Keratinocyte (primary cell): ENCODE measurements around the gene FA2H. TPM values are rescaled to one million over a fixed set of nuclear protein-coding genes. Genes with fewer than 3 reads are reported as not detected.
"Not testable (repeated sequence)": the region's sequence is repeated elsewhere in the genome, so short reads cannot be mapped to it uniquely, and the experiment has no call there.

Source experiments
- DNase-seq: peaks from one replicate; pipeline ENCODE4 v3.0.0-alpha.2; 2011; ENCODE audit warnings: low read depth, missing footprints, low spot score
- FAIRE-seq: peaks from 2 replicates; lab custom pipeline; 2011; peaks lifted over from hg19 to GRCh38; lab: Jason Lieb, UNC
- H2AFZ ChIP-seq: 2 replicates; pipeline ENCODE4 v1.6.0; 2012; ENCODE audit warnings: low read length, control low read depth, inconsistent platforms; ENCODE audit not compliant: control insufficient read depth
- H3K27ac ChIP-seq: 2 replicates; pipeline ENCODE4 v1.5.1; 2011; ENCODE audit warnings: low read length; ENCODE audit not compliant: control insufficient read depth, insufficient read depth
- H3K27me3 ChIP-seq: 3 replicates; pipeline ENCODE4 v1.6.0; 2011; ENCODE audit warnings: low read length; ENCODE audit not compliant: control insufficient read depth, insufficient read depth; ENCODE audit errors: extremely low read depth
- H3K36me3 ChIP-seq, 2 experiments: 2 replicates in 1 of 2; 3 replicates in 1 of 2; pipeline ENCODE4 v1.5.1; 2011; ENCODE audit warnings: low read length in 2 of 2, mild to moderate bottlenecking in 1 of 2; ENCODE audit not compliant: control insufficient read depth in 2 of 2, insufficient read depth in 2 of 2; ENCODE audit errors: extremely low read depth in 1 of 2
- H3K4me1 ChIP-seq: 3 replicates; pipeline ENCODE4 v1.5.1; 2011; ENCODE audit warnings: low read length; ENCODE audit not compliant: control insufficient read depth, insufficient read depth; ENCODE audit errors: extremely low read depth
- H3K4me2 ChIP-seq: 3 replicates; pipeline ENCODE4 v1.6.0; 2011; ENCODE audit warnings: low read depth, low read length; ENCODE audit not compliant: control insufficient read depth, insufficient read depth; ENCODE audit errors: extremely low read depth
- H3K4me3 ChIP-seq, 3 experiments: fragments of 200-600 bp in 1 of 3; sonication (generic) in 1 of 3; 2 replicates in 2 of 3; 3 replicates in 1 of 3; pipeline ENCODE4 v1.5.1; 2011 to 2016; ENCODE audit warnings: low read length in 3 of 3, mild to moderate bottlenecking in 3 of 3, control low read depth in 2 of 3, inconsistent platforms in 1 of 3, low read depth in 1 of 3, mixed read lengths in 1 of 3, mixed run types in 1 of 3, moderate library complexity in 1 of 3; ENCODE audit not compliant: control insufficient read depth in 2 of 3, insufficient read depth in 2 of 3; ENCODE audit errors: extremely low read depth in 1 of 3
- H3K79me2 ChIP-seq: 2 replicates; pipeline ENCODE4 v1.6.0; 2012; ENCODE audit warnings: low read length; ENCODE audit not compliant: control insufficient read depth, insufficient read depth
- H3K9ac ChIP-seq: 3 replicates; pipeline ENCODE4 v1.6.0; 2011; ENCODE audit warnings: low read length; ENCODE audit not compliant: control insufficient read depth, insufficient read depth; ENCODE audit errors: extremely low read depth
- H3K9me1 ChIP-seq: 3 replicates; pipeline ENCODE4 v1.6.0; 2011; ENCODE audit warnings: low read length; ENCODE audit not compliant: control insufficient read depth, insufficient read depth; ENCODE audit errors: extremely low read depth
- H3K9me3 ChIP-seq: 2 replicates; pipeline ENCODE4 v1.5.1; 2012; ENCODE audit warnings: low read depth, low read length; ENCODE audit not compliant: control insufficient read depth
- H4K20me1 ChIP-seq: 3 replicates; pipeline ENCODE4 v1.6.0; 2011; ENCODE audit warnings: low read length; ENCODE audit not compliant: control insufficient read depth, insufficient read depth; ENCODE audit errors: extremely low read depth
- EZH2 ChIP-seq: IDR thresholded peaks from one replicate; pipeline ENCODE4 v1.6.1; 2012; ENCODE audit warnings: inconsistent platforms, mild to moderate bottlenecking, low read length, moderate library complexity
- dilution Hi-C: fragments of 300-500 bp; cut with MboI; formaldehyde crosslinking; loops from one replicate; pipeline ENCODE4 v1.7.0; 2020; ENCODE audit warnings: low sequenced_read_pairs; ENCODE audit not compliant: extremely low pct_ligation_motif_present
- polyA plus RNA-seq, 5 experiments: library from polyadenylated mRNA; depleted of rRNA in 3 of 5; stranded (reverse) in 3 of 5; stranded (forward) in 1 of 5; unstranded in 1 of 5; fragments of >200 nt; gene quantifications; 1 replicate in 1 of 5; 2 replicates in 3 of 5; 3 replicates in 1 of 5; pipeline versions ENCODE4 v1.2.1 to v1.2.3, GENCODE V29; 2011 to 2012; ENCODE audit warnings: missing spikeins in 2 of 5, low read depth in 1 of 5, low replicate concordance in 1 of 5
- TF ChIP-seq, protein P1 (sequence below), 3 experiments: IDR thresholded peaks in 1 of 3; conservative IDR thresholded peaks in 1 of 3; optimal IDR thresholded peaks in 1 of 3; 2 replicates in 2 of 3; 3 replicates in 1 of 3; pipeline versions ENCODE3 to v1.5.1; 2011; ENCODE audit warnings: low read length in 3 of 3, mild to moderate bottlenecking in 3 of 3, moderate library complexity in 2 of 3, control low read depth in 1 of 3, inconsistent platforms in 1 of 3; ENCODE audit not compliant: insufficient read depth in 2 of 3; ENCODE audit errors: extremely low read depth in 1 of 3

Gene FA2H
- polyA plus RNA-seq, 1 donor (not counting 4 experiments of a cell fraction or from before 2014, with no cell fraction given) = 0.16 TPM

DNA sequence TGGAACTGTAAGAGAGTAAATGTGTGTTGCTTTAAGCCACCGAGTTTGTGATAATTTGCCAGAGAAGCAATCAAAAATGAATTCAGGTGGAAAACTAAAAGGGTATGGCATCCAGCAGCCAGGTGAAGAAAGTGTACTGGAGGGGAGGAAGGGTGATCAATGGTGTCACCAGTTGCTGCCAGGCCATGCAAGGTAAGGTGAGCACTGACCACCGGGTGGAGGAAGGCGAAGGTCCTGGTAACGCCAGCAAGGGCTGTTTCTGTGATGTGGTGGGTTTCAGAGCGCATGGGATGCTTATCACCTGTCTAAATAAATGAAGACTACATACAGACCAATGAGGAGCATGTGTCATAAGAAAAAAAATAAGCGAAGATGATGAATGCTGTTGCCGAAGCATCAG lies 6.9 kb downstream of the FA2H start:
- H4K20me1 ChIP-seq = no peaks in the 10 kb centered on the region
- TF ChIP-seq EZH2 = no peak
- TF ChIP-seq, protein P1, sequence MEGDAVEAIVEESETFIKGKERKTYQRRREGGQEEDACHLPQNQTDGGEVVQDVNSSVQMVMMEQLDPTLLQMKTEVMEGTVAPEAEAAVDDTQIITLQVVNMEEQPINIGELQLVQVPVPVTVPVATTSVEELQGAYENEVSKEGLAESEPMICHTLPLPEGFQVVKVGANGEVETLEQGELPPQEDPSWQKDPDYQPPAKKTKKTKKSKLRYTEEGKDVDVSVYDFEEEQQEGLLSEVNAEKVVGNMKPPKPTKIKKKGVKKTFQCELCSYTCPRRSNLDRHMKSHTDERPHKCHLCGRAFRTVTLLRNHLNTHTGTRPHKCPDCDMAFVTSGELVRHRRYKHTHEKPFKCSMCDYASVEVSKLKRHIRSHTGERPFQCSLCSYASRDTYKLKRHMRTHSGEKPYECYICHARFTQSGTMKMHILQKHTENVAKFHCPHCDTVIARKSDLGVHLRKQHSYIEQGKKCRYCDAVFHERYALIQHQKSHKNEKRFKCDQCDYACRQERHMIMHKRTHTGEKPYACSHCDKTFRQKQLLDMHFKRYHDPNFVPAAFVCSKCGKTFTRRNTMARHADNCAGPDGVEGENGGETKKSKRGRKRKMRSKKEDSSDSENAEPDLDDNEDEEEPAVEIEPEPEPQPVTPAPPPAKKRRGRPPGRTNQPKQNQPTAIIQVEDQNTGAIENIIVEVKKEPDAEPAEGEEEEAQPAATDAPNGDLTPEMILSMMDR (optimal IDR thresholded peaks at IDR 0.05 in 1 of 3, IDR thresholded peaks at IDR 0.05 in 1 of 3, conservative IDR thresholded peaks at IDR 0.05 in 1 of 3; ENCODE audit: extremely low read depth in 1 of 3, insufficient read depth in 2 of 3, low read length in 3 of 3) = no peak
- H3K27me3 ChIP-seq = peaks cover 8% of the 10 kb centered on the region
- H3K79me2 ChIP-seq = no peaks in the 10 kb centered on the region
- H3K4me1 ChIP-seq = no peaks in the 10 kb centered on the region
- DNase-seq = no peak
- no peak overlapping the region for H3K9ac ChIP-seq
- H2AFZ ChIP-seq = no peak overlapping the region
- H3K4me2 ChIP-seq = no peak overlapping the region
- no peaks in the 10 kb centered on the region for H3K9me3 ChIP-seq
- no peak overlapping the region for H3K4me3 ChIP-seq
- no peaks in the 10 kb centered on the region for H3K9me1 ChIP-seq
- no peak for FAIRE-seq
- no peaks in the 10 kb centered on the region for H3K36me3 ChIP-seq
- dilution Hi-C loops = no loop called here
- no peak overlapping the region for H3K27ac ChIP-seq

DNA sequence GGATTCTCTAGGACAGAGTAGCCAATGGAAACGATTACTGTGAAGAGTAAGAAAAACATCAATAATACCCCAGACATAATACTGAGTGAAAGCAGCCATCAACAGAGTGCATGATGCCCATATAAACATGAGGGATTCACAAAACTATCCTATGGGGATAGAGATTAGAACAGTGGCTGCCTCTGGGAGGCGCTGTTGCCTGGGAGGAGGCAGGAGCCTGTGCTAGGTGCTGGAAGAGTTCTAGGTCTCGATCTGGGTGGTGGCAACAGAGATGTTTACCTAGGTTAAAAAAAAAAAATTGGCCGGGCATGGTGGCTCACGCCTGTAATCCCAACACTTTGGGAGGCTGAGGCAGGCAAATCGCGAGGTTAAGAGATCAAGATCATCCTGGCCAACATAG lies 7.9 kb downstream of the FA2H start:
- Histone ChIP-seq H3K4me3 (no peak overlapping the region), H3K9me1 (no peaks in the 10 kb centered on the region), H3K79me2 (no peaks in the 10 kb centered on the region), H3K4me2 (no peak overlapping the region), H3K9ac (no peak overlapping the region), H3K9me3 (no peaks in the 10 kb centered on the region), H3K36me3 (no peaks in the 10 kb centered on the region), H3K4me1 (no peaks in the 10 kb centered on the region), H2AFZ (no peak overlapping the region), H4K20me1 (no peaks in the 10 kb centered on the region), H3K27me3 (peaks cover 5% of the 10 kb centered on the region), H3K27ac (no peak overlapping the region)
- dilution Hi-C loops = no loop called here
- DNase-seq = no peak
- no peak for FAIRE-seq
- TF ChIP-seq EZH2 = no peak
- TF ChIP-seq, protein P1 (optimal IDR thresholded peaks at IDR 0.05 in 1 of 3, IDR thresholded peaks at IDR 0.05 in 1 of 3, conservative IDR thresholded peaks at IDR 0.05 in 1 of 3; ENCODE audit: extremely low read depth in 1 of 3, insufficient read depth in 2 of 3, low read length in 3 of 3) = peak in 2 of 3 experiments; percentile 3 to 5

DNA sequence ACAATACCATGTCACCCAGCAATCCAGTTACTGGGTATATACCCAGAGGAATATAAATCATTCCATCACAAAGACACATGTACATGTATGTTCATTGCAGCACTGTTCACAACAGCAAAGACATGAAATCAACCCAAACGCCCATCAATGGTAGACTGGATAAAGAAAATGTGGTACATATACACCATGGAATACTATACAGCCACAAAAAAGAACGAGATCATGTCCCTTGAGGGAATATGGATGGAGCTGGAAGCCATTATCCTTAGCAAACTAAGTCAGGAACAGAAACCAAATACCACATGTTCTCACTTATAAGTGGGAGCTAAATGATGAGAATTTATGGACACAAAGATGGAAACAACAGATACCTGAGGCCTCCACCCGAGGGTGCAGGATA lies 10.4 kb downstream of the FA2H start:
- H3K9me3 ChIP-seq, H3K4me1 ChIP-seq, H3K4me3 ChIP-seq, DNase-seq, H3K79me2 ChIP-seq, H3K9ac ChIP-seq, H3K9me1 ChIP-seq, H4K20me1 ChIP-seq, FAIRE-seq, dilution Hi-C loops, H3K4me2 ChIP-seq, H2AFZ ChIP-seq, H3K36me3 ChIP-seq, H3K27ac ChIP-seq, H3K27me3 ChIP-seq: not testable (repeated sequence)
